ENCODE results near the gene HDAC11.

DNA sequence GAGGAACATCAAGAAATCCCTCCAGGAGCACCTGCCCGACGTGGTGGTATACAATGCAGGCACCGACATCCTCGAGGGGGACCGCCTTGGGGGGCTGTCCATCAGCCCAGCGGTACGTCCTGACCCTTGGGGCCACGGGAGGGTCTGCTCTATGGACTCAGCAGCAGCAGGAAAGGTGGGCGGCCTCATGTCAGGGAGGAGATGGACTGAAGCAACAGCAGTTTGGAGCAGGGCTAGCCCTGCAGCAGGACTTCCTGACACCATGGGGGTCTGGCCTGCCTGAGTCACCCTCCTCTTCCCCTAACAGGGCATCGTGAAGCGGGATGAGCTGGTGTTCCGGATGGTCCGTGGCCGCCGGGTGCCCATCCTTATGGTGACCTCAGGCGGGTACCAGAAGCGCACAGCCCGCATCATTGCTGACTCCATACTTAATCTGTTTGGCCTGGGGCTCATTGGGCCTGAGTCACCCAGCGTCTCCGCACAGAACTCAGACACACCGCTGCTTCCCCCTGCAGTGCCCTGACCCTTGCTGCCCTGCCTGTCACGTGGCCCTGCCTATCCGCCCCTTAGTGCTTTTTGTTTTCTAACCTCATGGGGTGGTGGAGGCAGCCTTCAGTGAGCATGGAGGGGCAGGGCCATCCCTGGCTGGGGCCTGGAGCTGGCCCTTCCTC lies 24.2 kb downstream of the HDAC11 start:
- TF ChIP-seq, protein P1, sequence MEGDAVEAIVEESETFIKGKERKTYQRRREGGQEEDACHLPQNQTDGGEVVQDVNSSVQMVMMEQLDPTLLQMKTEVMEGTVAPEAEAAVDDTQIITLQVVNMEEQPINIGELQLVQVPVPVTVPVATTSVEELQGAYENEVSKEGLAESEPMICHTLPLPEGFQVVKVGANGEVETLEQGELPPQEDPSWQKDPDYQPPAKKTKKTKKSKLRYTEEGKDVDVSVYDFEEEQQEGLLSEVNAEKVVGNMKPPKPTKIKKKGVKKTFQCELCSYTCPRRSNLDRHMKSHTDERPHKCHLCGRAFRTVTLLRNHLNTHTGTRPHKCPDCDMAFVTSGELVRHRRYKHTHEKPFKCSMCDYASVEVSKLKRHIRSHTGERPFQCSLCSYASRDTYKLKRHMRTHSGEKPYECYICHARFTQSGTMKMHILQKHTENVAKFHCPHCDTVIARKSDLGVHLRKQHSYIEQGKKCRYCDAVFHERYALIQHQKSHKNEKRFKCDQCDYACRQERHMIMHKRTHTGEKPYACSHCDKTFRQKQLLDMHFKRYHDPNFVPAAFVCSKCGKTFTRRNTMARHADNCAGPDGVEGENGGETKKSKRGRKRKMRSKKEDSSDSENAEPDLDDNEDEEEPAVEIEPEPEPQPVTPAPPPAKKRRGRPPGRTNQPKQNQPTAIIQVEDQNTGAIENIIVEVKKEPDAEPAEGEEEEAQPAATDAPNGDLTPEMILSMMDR (conservative IDR thresholded peaks at IDR 0.05 in 1 of 2, IDR thresholded peaks at IDR 0.05 in 1 of 2; ENCODE audit: extremely low read depth in 1 of 2, insufficient read depth in 1 of 2, low read depth in 1 of 2, low read length in 2 of 2), result no peak
- TF ChIP-seq EZH2 (IDR thresholded peaks at IDR 0.05; ENCODE audit: borderline replicate concordance, low read length), result no peak
